NCI-H446 treated with DMSO at 0.1 percent for 48 hours (cell line): Measurements from ENCODE around the gene CLIC6.
"Not testable (repeated sequence)": the region's sequence is repeated elsewhere in the genome, so short reads cannot be mapped to it uniquely, and the experiment has no call there.

Experiments used
- DNase-seq: peaks from one replicate; lab custom pipeline; 2025; lab: John Stamatoyannopoulos, UW

The CLIC6 gene

DNA sequence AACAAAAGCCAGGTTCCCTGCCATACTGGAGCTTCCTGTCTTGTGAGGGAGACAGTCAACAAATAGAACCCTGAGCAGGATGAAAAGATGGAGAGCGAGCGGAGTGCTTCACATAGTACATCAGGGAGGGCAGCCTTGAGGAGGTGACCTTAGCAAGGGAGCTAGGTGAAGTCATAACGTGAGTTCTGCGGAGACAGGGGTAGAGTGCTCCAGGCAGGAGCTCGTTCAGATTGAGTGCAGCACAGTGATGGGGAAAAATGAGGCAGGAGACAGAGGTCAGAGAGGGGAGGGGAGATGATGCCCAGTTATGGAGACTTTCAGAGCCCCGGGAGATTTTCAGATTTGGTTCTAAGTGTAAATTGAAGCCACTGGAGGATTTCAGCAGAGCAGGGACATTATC lies 15.3 kb upstream of the CLIC6 start:
- no peak for DNase-seq

DNA sequence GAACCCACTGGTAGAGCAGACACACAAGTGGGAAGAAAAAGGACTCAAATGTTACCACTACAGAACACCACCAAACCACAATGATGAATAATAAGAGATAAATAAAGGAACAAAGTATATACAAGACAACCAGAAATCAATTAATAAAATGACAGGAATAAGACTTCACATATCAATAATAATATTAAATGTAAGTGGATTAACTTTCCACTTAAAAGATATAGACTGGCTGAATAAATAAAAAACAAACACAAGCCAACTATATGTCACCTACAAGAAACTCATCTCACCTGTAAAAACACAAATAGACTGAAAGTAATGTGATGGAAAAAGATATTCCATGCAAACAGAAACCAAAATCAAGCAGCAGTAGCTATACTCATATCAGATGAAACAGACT lies 6.9 kb upstream of the CLIC6 start:
- DNase-seq: no peak

DNA sequence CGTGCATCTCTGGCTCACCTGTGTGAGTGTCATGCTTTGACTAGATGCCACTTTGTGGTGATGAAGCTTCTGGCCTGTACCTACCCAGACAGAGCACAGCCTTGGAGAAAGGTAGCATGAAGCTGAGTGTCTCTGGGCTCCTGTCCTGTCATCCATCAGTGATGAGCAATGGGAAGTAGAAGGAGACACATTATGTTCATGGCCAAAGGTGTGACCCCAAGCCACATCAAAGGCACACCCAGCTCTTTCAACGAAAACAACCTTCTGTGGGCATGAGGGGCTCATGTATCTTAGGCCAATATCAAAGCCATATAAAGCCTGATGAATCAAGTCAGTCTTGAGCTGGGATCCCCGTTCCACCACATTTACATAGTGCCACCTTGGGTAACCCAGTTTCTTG lies 1.0 kb upstream of the CLIC6 start:
- DNase-seq: no peak

DNA sequence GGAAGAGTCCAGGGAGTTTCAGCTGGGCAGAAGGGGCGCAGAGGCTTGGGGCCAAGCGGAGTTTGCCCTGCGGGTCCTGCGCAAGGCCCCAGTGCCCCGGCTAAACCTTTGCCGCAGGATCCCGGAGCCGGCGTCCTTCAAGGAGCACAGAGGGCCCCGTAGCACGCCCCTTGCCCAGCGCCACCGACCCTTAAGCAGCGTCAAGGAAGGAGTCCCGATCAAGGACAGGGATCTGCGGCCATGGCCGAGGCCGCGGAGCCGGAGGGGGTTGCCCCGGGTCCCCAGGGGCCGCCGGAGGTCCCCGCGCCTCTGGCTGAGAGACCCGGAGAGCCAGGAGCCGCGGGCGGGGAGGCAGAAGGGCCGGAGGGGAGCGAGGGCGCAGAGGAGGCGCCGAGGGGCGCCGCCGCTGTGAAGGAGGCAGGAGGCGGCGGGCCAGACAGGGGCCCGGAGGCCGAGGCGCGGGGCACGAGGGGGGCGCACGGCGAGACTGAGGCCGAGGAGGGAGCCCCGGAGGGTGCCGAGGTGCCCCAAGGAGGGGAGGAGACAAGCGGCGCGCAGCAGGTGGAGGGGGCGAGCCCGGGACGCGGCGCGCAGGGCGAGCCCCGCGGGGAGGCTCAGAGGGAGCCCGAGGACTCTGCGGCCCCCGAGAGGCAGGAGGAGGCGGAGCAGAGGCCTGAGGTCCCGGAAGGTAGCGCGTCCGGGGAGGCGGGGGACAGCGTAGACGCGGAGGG lies 520 bp downstream of the CLIC6 start:
- no peak for DNase-seq

DNA sequence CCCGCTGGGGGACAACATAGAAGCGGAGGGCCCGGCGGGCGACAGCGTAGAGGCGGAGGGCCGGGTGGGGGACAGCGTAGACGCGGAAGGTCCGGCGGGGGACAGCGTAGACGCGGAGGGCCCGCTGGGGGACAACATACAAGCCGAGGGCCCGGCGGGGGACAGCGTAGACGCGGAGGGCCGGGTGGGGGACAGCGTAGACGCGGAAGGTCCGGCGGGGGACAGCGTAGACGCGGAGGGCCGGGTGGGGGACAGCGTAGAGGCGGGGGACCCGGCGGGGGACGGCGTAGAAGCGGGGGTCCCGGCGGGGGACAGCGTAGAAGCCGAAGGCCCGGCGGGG lies 1.1 kb downstream of the CLIC6 start:
- not testable (repeated sequence) for DNase-seq

DNA sequence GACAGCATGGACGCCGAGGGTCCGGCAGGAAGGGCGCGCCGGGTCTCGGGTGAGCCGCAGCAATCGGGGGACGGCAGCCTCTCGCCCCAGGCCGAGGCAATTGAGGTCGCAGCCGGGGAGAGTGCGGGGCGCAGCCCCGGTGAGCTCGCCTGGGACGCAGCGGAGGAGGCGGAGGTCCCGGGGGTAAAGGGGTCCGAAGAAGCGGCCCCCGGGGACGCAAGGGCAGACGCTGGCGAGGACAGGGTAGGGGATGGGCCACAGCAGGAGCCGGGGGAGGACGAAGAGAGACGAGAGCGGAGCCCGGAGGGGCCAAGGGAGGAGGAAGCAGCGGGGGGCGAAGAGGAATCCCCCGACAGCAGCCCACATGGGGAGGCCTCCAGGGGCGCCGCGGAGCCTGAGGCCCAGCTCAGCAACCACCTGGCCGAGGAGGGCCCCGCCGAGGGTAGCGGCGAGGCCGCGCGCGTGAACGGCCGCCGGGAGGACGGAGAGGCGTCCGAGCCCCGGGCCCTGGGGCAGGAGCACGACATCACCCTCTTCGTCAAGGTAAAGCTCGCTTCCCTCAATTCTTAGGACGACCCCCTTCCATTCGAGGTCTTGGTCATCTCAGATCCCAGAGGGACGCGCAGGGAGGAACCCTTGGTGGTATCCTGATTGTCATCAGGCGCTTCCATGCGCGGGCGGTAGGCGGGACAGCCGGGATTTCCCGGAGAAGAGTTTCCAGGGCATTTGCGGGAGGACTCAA lies 1.6 kb downstream of the CLIC6 start:
- no peak for DNase-seq

DNA sequence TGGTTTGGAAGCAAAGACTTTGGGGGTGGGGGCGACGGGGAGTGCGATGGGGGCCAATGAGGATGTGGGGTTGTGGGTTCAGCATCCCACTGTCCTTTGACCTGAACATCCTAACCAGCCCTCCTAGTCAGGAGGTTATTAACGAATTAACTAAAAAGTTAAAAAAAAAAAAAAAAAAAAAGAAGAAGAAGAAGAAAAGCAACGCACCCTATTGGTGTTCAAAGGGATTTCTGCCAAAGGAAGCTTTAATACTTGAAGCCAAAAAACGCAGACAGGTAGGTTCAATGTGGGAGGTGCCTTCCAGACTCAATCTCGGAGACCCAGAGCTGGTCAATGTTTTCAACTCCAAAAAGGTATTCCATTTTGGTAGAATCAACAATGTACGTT lies 2.2 kb downstream of the CLIC6 start:
- DNase-seq: no peak

DNA sequence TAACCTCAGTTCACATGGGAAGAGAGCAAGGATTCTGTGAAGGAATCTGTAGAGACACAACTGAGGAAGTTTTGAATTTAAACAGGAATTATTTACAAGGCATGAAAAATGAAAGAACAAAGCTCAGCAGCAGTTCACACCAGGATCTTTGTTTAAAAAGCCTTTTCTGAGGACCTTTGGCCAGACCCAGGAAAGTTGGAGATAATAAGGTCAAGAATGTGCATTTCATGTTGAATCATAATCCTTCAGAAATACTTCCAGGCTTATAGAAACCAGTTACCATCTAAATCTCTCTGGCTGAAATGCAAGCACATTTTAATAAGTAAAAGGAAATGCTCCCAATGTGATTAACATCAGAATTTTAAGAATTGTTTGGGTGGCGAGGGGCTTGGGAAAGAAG lies 2.7 kb downstream of the CLIC6 start:
- DNase-seq: no peak

DNA sequence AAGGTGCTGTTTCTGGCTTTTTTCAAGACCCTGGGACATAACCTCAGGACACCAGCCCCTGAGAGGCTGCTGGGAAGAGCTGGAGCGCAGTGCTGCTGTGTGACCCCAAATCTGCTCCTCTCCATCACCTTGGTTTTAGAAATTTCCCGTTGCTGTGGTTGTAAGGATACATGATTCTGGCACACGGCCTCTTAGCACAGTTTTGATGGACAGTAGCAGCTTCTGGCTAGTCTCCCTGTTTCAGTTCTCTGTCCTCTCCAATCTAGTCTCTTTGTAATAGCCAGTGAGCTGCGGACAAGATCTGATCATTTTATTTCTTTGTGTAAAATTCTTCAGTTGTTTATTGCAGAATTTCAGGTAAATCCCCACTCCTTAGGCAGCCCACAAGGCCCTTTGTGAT lies 3.1 kb downstream of the CLIC6 start:
- DNase-seq: no peak

DNA sequence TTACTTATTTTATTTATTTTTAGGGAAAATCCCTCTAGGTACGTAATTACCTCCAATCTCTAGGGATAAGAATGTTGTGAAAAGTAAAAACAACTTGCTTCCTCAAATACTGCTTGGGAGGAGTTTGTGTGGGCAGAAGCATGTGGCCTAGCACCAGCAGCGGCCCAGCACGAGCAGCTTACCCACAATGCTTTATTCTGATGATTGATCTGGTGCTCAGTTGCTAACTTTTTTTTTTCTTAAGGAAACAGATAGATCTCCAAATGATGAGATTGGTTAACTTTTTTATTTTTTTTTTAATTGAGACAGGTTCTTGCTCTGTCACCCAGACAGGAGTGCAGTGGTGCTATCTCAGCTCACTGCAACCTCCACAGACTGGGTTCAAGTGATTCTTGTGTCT lies 4.2 kb downstream of the CLIC6 start:
- no peak for DNase-seq

DNA sequence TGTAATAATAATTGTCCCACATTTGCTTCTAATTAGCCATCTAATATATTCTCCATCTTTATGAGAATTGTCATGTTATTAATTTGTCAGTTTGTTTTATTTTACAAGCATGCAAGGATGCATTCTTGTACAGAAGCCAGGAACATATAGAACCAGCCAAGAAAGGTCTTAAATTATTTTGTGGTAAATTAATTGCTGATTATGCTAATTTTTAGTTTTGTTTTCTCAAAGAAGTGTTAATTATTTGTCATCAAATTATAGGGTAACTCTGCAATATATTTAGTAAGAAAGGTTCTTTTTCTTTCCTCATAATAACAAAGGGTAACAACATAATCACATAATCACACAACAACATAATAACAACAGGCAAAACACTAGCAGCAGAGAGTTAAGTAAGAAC lies 5.7 kb downstream of the CLIC6 start:
- no peak for DNase-seq

DNA sequence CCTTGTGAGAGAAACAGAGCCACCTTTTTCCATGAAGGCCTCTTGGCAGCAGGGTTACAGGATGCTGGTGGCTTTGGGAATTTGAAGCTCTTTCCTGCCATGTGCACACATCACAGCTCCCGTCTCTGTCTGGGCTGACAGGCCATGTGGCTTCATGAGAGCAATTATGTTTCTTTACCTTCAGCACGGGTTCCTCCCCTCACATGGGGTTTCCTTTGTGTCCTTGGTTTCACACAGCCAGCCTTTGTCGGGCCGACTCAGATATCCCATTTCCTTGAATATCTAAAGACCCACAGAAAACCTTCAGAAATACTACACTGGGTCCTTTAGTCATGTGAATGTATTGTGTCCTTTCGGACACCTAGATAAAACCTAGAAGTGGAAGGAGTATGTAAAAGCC lies 7.1 kb downstream of the CLIC6 start:
- no peak for DNase-seq

DNA sequence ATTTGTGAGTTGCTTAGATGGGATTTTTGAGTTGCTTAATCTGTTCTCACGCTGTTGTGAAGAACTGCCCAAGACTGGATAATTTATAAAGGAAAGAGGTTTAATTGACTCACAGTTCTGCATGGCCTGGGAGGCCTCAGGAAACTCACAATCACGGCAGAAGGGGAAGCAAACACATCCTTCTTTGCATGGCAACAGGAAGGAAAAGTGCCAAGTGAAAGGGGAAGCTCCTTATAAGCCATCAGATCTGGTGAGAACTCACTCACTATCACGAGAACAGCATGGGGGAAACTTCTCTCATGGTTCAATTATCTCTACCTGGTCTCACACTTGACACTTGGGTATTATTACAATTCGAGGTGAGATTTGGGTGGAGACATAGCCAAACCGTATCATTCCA lies 10.3 kb downstream of the CLIC6 start:
- DNase-seq: no peak

DNA sequence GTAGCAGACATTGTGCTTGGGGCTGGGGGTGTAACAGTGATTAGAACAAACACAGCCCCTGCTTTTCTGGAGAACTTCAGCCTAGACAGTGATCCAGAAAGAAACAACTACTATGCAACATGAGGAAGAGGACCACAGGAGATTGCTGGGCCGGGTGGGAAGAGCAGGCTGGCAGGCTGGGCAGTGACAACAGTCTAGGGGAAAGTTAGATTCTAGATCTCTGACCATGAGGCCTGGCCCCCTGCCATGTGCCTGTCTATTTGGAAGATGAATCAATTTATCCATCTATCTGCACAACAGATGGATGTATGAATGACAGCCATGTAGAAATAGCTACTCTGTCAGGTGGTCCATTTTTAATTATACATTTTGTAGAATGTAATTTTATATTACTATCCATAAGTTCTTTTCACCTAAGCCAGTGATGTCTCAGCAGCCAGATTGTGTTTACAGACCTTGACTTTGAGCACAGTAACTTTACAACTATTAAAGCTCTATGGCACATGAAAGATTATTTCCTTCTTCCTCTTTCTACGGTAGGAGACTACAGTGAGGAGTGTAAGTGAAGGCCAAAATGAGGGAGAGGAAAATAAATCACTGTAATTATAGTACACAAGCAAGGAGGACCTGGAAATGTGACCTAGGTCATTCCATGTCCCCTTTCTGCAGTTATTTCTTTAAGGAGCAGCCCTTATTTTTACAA lies 15.5 kb downstream of the CLIC6 start:
- DNase-seq: no peak

DNA sequence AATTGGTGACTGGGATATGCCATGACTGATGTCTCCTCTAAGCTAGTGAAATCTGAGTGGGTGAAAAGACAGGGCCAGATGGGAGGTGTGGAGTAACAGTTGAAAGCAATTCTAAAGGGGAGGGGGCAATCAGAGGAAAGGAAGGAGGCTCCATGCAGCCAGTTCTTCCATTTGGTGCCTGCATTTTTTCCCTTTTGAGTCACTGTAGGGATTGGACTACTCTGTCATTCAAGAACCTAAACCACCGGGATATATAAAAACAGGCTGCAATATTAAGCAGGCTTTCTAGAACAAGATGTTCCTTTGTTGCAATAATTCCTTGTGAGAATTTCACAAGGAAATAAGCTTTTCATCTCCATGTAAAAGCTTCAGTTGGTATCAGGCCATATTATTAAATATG lies 18.3 kb downstream of the CLIC6 start:
- DNase-seq: no peak

DNA sequence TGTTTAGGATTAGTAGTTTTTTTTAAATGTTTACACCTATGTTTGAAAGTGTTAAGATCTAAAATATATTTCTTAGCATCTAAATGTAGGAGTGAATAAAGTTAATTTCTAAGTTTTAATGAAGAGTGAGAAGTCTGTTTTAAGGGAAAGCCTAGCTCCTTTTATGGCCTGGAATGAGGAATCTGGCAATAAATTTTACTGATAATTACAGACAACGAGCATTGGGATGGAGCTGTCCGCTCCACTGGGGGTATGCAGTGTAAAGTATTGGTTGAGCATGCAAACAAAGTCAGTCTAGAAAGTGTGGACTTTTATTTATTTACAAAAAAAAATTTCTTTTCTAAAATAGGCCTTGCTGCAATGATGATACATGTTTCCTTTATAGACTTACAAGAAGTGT lies 19.0 kb downstream of the CLIC6 start:
- no peak for DNase-seq

DNA sequence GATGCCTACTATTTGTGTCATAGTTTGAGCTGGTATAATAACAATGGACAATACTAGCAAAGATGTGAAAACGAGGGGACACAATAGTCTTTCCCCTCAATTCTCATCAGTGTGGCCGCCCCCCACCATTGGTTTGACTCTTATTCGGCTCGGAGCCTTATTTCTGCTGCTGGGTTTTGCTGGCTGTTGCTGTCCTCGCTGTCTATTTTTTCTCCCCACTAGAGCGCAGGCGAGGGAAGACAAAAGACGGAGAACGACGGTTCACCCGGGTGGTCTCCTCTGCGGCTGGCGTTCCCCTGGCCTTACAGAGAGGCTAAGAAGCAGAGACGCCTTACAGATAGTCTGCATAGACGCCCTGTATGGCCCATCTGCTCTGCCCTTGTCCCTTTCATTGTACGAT lies 19.4 kb downstream of the CLIC6 start:
- DNase-seq: no peak

DNA sequence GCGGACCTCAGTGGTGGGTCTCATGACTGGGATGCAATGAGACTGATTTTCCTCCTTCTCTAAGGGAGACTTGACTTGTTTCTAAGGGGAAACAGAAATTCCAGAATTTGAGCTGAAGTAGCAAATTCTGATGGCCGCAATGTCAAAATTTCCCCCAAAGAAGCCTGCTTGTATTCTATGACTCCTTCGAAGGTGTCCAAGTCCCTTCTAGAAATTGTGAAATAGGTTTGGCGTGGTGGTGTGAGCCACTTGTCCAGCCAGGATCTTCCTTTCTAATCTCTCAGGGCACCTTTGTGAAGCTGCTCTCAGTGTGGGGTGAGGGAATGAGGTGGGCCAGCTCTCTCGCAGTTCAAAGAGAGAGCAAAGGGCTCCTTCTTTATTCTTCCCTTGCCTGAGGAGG lies 19.9 kb downstream of the CLIC6 start:
- no peak for DNase-seq

DNA sequence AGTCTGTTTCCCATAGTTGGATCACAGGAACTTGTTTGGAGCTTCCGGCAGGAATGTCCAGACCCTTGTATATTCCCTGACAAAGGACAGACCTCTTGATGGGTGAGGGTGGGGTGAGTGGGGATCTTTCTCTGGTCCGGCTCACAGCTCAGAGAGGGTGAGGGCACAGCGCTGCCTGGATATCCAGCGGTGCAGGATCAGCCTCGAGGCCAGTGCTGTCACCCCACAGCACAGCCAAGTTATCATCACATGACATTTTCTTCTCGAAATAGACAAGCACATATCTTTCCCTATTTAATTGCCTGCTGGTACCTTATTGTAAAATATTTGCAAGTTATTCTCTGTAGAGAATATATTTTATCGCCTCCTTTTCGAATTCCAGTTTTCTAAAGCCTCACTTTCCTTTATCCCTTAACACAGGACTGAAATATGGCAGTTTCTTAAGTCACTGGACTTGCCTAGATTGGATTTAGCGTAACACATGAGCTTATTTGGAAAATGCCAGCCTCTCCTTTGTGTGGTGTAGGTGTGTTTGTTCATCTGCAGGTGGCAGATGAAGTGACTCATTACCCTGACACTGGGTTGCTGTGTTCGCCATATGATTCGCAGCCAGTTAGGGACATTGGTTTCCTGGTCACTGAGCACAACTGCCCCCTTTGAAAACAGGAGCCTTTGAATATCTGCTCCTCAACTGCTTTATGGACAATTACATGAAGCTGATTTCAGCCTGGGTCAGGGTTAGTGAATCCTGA lies 21.4 kb downstream of the CLIC6 start:
- DNase-seq: no peak

DNA sequence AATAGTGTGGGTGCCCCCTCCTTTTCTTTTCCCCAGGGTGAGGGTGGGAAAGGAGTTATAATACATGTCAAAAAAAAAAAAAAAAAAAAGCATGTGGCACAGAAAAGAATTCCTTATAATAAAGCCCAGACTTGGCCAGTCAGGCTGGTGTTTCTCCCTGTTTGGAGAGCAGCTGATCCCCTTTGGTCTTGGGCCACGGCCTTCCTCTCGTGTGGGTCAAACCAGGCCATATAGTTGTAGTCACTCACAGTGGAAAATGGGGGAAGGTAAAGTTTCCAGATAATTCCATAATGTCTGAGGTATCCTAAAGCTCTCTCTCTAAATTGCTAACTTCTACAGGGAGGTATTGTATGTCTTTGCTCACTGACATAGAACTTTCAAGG lies 22.0 kb downstream of the CLIC6 start:
- no peak for DNase-seq

DNA sequence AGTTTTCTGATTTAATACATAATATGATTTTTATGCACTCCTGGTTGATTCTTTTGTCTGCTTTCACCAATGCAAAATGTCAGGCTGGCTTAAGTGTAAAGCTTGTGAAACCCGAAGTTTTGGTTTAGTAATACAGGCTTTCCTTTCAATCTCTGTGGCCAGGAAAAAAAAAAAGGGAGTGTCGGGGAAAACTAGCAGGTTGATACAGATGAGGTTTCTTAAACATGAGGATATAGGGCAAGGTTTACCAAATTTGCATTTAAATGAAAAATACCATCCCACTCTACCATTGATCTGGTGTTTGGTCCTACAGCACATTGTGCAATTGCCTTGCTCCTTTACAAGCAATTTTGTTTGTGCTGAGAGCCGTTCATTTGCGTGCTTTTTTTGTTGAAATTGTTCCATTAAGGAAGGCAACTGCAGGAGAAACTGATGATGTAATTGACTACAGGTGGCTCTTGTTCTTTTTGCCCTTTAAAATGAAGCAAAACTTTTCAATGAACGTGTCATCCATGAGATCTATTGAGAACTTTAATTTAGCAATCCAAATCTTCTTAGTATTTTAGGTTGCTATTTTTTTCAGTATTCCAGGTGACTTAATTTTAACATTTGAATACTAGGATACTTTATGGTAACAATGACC lies 22.7 kb downstream of the CLIC6 start:
- no peak for DNase-seq

DNA sequence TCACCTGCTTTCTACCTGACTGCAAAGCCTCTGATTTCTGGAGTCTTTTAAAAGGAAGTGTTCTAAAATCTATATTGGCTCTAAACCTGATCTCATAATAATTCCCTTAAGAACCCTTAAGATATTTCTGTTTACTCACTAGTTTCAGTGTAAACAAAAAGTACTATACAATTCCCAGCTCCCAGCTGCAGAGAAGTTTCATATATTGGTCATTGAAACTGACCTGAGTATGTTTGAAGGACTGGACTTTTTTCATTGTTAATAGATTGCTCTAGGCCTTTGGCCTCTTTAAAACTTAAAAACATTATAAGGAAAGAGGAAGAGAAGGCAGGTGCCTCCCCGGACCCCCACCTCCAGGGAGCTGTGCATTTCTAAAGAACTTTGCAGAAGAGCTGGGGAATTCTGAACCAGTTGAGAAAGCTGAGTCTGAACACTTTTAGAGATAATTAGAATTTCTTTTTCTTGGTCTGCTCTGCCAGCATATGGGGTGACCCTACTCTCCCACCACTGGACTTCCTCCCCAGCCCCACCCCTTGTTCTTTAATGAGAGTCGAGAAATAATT lies 23.7 kb downstream of the CLIC6 start:
- no peak for DNase-seq
